HepG2 (cell line): ENCODE measurements around the gene SND1.

Source experiments
- BHLHE40 ChIP-seq: IDR thresholded peaks from 2 replicates; pipeline ENCODE4 v1.6.1; 2011; ENCODE audit warnings: low read length, improper control_type of control experiment
- JUND ChIP-seq: sonication (generic); formaldehyde crosslinking; IDR thresholded peaks from 2 replicates; pipeline ENCODE4 v1.8.0; 2022; ENCODE audit warnings: mild to moderate bottlenecking, missing genetic modification reagents
- ZBTB40 ChIP-seq, 2 experiments: fragments of 450-650 bp in 1 of 2; sonication (generic) in 1 of 2; formaldehyde crosslinking in 1 of 2; IDR thresholded peaks; 2 replicates each; pipeline versions ENCODE4 v1.6.1 to v1.8.0; 2016 to 2022; ENCODE audit warnings: antibody characterized with exemption in 1 of 2, mild to moderate bottlenecking in 1 of 2, missing genetic modification reagents in 1 of 2

GRCh38 chr7:128141683-128142195 lies 489.7 kb downstream of the SND1 start:
- TF ChIP-seq ZBTB40 (IDR thresholded peaks at IDR 0.05) (no peak), ZBTB40 (CRISPR knock-in tag; IDR thresholded peaks at IDR 0.05) (no peak), JUND (CRISPR knock-in tag) (no peak), BHLHE40 (no peak)
